K562 (cell line): ENCODE data around the gene ALG12. TPM values are rescaled to one million over a fixed set of nuclear protein-coding genes. Genes with fewer than 3 reads are reported as not detected.

Experiments used
- ATAC-seq: fragments of 200-7000 bp; cut with Tn5 transposase; 3 replicates; pipeline ENCODE4 v1.9.1; 2020; ENCODE audit warnings: moderate library complexity
- BruUV-seq: library from RNA; stranded (reverse); fragments of 400-500 nt; replicated peaks from 2 replicates; lab custom pipeline; 2021; lab: Mats Ljungman, UMichigan
- CTCF ChIA-PET: fragments of 300-600 bp; formaldehyde crosslinking; extraction: SDS; loops from one replicate; lab custom pipeline; 2021; ENCODE audit warnings: low intra/inter-chr PET ratio; lab: Yijun Ruan, JAX
- POLR2A ChIA-PET: fragments of 300-600, 350-650 bp; sonication (Branson Sonifier 250); formaldehyde crosslinking; extraction: SDS; loops from one replicate; lab custom pipeline; 2021; ENCODE audit warnings: antibody characterized with exemption, inconsistent platforms; lab: Yijun Ruan, JAX
- DNase-seq, 4 experiments: peaks; one replicate each; pipeline versions ENCODE4 v3.0.0 to v3.0.0-alpha.2; 2011 to 2018; ENCODE audit warnings: low spot score in 3 of 4, mixed read lengths in 3 of 4; ENCODE audit errors: extremely low read depth in 1 of 4
- FAIRE-seq: peaks from 2 replicates; lab custom pipeline; 2011; peaks lifted over from hg19 to GRCh38; lab: Jason Lieb, UNC
- H2AFZ ChIP-seq: 2 replicates; pipeline ENCODE4 v1.6.0; 2011; ENCODE audit warnings: low read depth, low read length, control low read depth, inconsistent platforms
- H3K27ac ChIP-seq: fragments of 200-600 bp; 3 replicates; pipeline ENCODE4 v1.8.0; 2011; ENCODE audit warnings: low read depth, mild to moderate bottlenecking, control low read depth, inconsistent platforms, low read length, moderate library complexity, mixed read lengths; ENCODE audit errors: extremely low read depth
- H3K27me3 ChIP-seq, 2 experiments: fragments of 300-600 bp in 1 of 2; 2 replicates in 1 of 2; 3 replicates in 1 of 2; pipeline versions ENCODE4 v1.6.0 to v1.8.0; 2011; ENCODE audit warnings: inconsistent platforms in 2 of 2, low read length in 2 of 2, mild to moderate bottlenecking in 1 of 2, mixed read lengths in 1 of 2, moderate library complexity in 1 of 2; ENCODE audit not compliant: control insufficient read depth in 2 of 2, insufficient read depth in 2 of 2
- H3K36me3 ChIP-seq: fragments of 300-600 bp; 3 replicates; pipeline ENCODE4 v1.8.0; 2011; ENCODE audit warnings: mild to moderate bottlenecking, low read length, inconsistent platforms; ENCODE audit not compliant: control insufficient read depth, insufficient read depth
- H3K4me1 ChIP-seq, 2 experiments: fragments of 200-600 bp in 1 of 2; replicated peaks in 1 of 2; 2 replicates in 1 of 2; 3 replicates in 1 of 2; pipeline versions ENCODE4 v1.5.1 to v1.8.0; 2011; ENCODE audit warnings: inconsistent platforms in 2 of 2, low read length in 2 of 2, mild to moderate bottlenecking in 1 of 2, mixed read lengths in 1 of 2, moderate library complexity in 1 of 2; ENCODE audit not compliant: control insufficient read depth in 2 of 2, insufficient read depth in 2 of 2
- H3K4me2 ChIP-seq: 2 replicates; pipeline ENCODE4 v1.6.1; 2011; ENCODE audit warnings: low read length, control low read depth, inconsistent platforms, mixed read lengths; ENCODE audit not compliant: insufficient read depth
- H3K4me3 ChIP-seq: fragments of 200-600 bp; sonication (generic), shearing (Covaris generic); 2 replicates; pipeline ENCODE4 v1.5.1; 2016; ENCODE audit warnings: control low read depth, inconsistent platforms
- H3K79me2 ChIP-seq: fragments of 200-600 bp; 3 replicates; pipeline ENCODE4 v1.8.0; 2011; ENCODE audit warnings: low read length, inconsistent platforms; ENCODE audit not compliant: control insufficient read depth, insufficient read depth
- H3K9ac ChIP-seq, 2 experiments: 2 replicates each; pipeline versions ENCODE4 v1.6.0 to v1.6.1; 2011; ENCODE audit warnings: low read depth in 2 of 2, low read length in 2 of 2, control low read depth in 1 of 2, inconsistent platforms in 1 of 2, mild to moderate bottlenecking in 1 of 2, mixed read lengths in 1 of 2; ENCODE audit not compliant: insufficient read depth in 1 of 2
- H3K9me1 ChIP-seq: one replicate; pipeline ENCODE4 v1.6.0; 2011; ENCODE audit warnings: inconsistent platforms, mild to moderate bottlenecking, low read length, moderate library complexity; ENCODE audit not compliant: control insufficient read depth, insufficient read depth
- H3K9me3 ChIP-seq: replicated peaks from 2 replicates; pipeline ENCODE4 v1.5.1; 2011; ENCODE audit warnings: low read depth, low read length, inconsistent platforms; ENCODE audit not compliant: control insufficient read depth, insufficient read depth
- H4K20me1 ChIP-seq: replicated peaks from 2 replicates; pipeline ENCODE4 v1.6.1; 2011; ENCODE audit warnings: low read length, inconsistent platforms, mixed read lengths; ENCODE audit not compliant: control insufficient read depth, insufficient read depth
- CBFA2T3 ChIP-seq: fragments of 450-650 bp; IDR thresholded peaks from 2 replicates; pipeline ENCODE4 v1.6.1; 2017
- CTBP1 ChIP-seq: fragments of 450-650 bp; IDR thresholded peaks from 2 replicates; pipeline ENCODE4 v1.6.1; 2016; ENCODE audit warnings: borderline replicate concordance
- FUS ChIP-seq: fragments of 200-400 bp; formaldehyde crosslinking; optimal IDR thresholded peaks from 2 replicates; pipeline ENCODE3; 2017; ENCODE audit warnings: low read depth, low read length
- MYBL2 ChIP-seq, 2 experiments: fragments of 450-650 bp in 1 of 2; sonication (generic) in 1 of 2; formaldehyde crosslinking in 1 of 2; IDR thresholded peaks; 2 replicates each; pipeline versions ENCODE4 v1.6.1 to v1.8.1; 2017 to 2022; ENCODE audit warnings: borderline replicate concordance in 1 of 2, inconsistent platforms in 1 of 2, low read depth in 1 of 2, mild to moderate bottlenecking in 1 of 2, missing genetic modification reagents in 1 of 2, moderate library complexity in 1 of 2
- NONO ChIP-seq, 2 experiments: fragments of 200-400 bp in 1 of 2; fragments of 450-650 bp in 1 of 2; formaldehyde crosslinking in 1 of 2; IDR thresholded peaks; 2 replicates each; pipeline ENCODE4 v1.6.1; 2017; ENCODE audit warnings: low read depth in 2 of 2, mild to moderate bottlenecking in 2 of 2, moderate library complexity in 2 of 2, low read length in 1 of 2
- RBFOX2 ChIP-seq: fragments of 200-400 bp; formaldehyde crosslinking; IDR thresholded peaks from 2 replicates; pipeline ENCODE4 v1.6.1; 2017; ENCODE audit warnings: low read depth, mild to moderate bottlenecking, low read length, moderate library complexity
- RBM22 ChIP-seq: fragments of 200-400 bp; formaldehyde crosslinking; IDR thresholded peaks from 2 replicates; pipeline ENCODE4 v1.6.1; 2018; ENCODE audit warnings: low read length, low read depth; ENCODE audit not compliant: poor library complexity, severe bottlenecking
- RNF2 ChIP-seq: sonication (generic); IDR thresholded peaks from 2 replicates; pipeline ENCODE4 v1.6.1; 2016
- STAG1 ChIP-seq: sonication (generic); formaldehyde crosslinking; IDR thresholded peaks from 2 replicates; pipeline ENCODE4 v1.5.0; 2020; ENCODE audit warnings: missing genetic modification reagents, borderline replicate concordance
- TEAD1 ChIP-seq, 2 experiments: fragments of 450-650 bp in 1 of 2; sonication (generic) in 1 of 2; formaldehyde crosslinking; IDR thresholded peaks; 2 replicates each; pipeline versions ENCODE4 v1.4.0 to v1.8.0; 2020 to 2022; ENCODE audit warnings: mild to moderate bottlenecking in 2 of 2, missing genetic modification reagents in 1 of 2
- TEAD4 ChIP-seq, 2 experiments: sonication (generic) in 1 of 2; formaldehyde crosslinking in 1 of 2; IDR thresholded peaks; 2 replicates each; pipeline versions ENCODE4 v1.6.1 to v1.8.0; 2012 to 2022; ENCODE audit warnings: borderline replicate concordance in 1 of 2, inconsistent platforms in 1 of 2, low read length in 1 of 2, mild to moderate bottlenecking in 1 of 2, missing genetic modification reagents in 1 of 2
- ZEB2 ChIP-seq: fragments of 450-650 bp; IDR thresholded peaks from 2 replicates; pipeline ENCODE4 v1.6.1; 2016
- WGBS: fragments of 100-300 bp; shearing (Covaris generic); methylation state at CpG from one replicate; pipeline ENCODE4 v1.1.6; 2016; ENCODE audit warnings: low coverage, mixed read lengths; ENCODE audit not compliant: insufficient coverage; ENCODE audit errors: missing lambda C conversion rate; 5-methylcytosine and 5-hydroxymethylcytosine counted together
- in situ Hi-C: fragments of 300-500 bp; cut with MboI; formaldehyde crosslinking; loops from 4 replicates; pipeline ENCODE4 v1.15.0; 2018; ENCODE audit warnings: inconsistent platforms, mixed read lengths
- intact Hi-C: fragments of 100-400 bp; cut with micrococcal nuclease; formaldehyde crosslinking; loops from 2 replicates; pipeline ENCODE4 v1.14.2; 2022
- polyA plus RNA-seq, 8 experiments: library from polyadenylated mRNA; depleted of rRNA in 4 of 8; stranded (reverse) in 5 of 8; unstranded in 3 of 8; fragments of >200 nt; fragmentation: Nextera tagmentation in 2 of 8; fragmentation: Illumina TruSeq in 1 of 8; extraction: Ambion mirVana in 2 of 8; extraction: Trizol in 1 of 8; gene quantifications; 2 replicates each; pipeline versions ENCODE4 v1.2.1 to v1.2.3, GENCODE V29; 2011 to 2014; ENCODE audit warnings: inconsistent platforms in 1 of 8, missing spikeins in 1 of 8
- total RNA-seq, 7 experiments: library from RNA; depleted of rRNA in 6 of 7; stranded (reverse); fragments of >200 nt in 6 of 7; fragmentation: Illumina TruSeq in 2 of 7; extraction: Trizol in 2 of 7; gene quantifications; 2 replicates each; pipeline versions ENCODE4 v1.2.1 to v1.2.3, GENCODE V29; 2011 to 2021; ENCODE audit warnings: low replicate concordance in 1 of 7
- TF ChIP-seq, protein P1 (sequence below): fragments of 200-800 bp; sonication (Bioruptor generic); IDR thresholded peaks from 2 replicates; pipeline ENCODE4 v1.6.1; 2017; ENCODE audit warnings: missing genetic modification characterization, missing compliant biosample characterization
- TF ChIP-seq, protein P2 (sequence below): fragments of 450-650 bp; IDR thresholded peaks from 2 replicates; pipeline ENCODE4 v1.6.1; 2017; ENCODE audit warnings: mild to moderate bottlenecking, moderate library complexity

The ALG12 gene
- total and polyA plus RNA-seq, 9 of the 15 experiments (the other 6 are each of a cell fraction or from before 2014, with no cell fraction given): 0.20 to 8.5 (median 3.4) TPM

DNA sequence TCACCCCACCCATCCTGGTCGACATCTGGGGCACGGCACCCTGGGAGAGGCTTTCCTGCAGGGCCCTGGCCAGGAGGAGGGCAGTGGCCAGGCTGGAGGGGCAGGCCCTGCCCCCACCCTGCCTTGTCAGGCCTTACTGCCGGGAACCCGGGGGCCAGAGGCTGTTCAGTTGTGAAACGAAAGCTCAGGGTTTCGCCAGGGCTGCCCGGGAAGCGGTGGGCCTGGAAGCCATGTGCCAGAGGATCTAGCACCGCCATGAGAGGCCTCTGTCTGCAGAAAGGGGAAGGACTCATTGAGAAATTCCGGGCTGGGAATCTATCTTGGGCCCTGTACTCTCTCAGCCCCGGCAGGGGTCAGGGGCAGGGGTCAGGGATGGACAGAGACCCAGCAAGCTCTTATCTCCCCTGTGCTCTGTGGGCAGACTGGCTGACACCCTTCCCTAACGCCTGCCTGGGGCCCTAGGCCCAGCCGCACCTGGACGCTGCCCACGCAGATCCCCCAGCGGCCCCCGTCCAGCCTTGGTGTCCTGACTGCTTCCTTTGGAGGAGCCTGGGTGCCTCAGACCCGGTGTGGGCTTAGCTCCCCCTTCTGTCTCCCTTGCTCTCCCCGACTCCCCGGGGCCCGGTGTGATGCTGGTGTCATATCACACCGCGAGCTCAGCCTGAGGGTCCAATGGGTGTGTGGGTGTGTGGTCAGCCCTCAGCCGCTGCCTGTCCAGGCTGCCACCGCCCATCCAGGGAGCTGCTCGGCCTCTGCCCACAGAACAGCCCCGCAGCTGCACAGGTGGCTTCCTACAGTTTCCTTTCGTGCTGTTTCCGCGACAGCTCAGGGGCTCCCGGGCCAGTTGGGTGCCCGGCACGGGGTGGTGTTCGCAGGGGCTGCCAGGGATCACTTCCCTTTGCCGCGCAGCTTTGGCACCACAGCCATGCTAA, 48.8 kb upstream of the ALG12 start:
- intact Hi-C loops: no loop called here
- ChIA-PET POLR2A (interaction anchor here (0.6 to 2.2 kb wide), 6 partner anchors 15 to 175 kb away, joined by 3 to 9 read pairs (median 4); no protein-coding TSS in a partner anchor), CTCF (no interaction called here)
- in situ Hi-C loops: no loop called here
- DNase-seq: peak in 2 of 4 experiments; percentile 21 to 57
- no peak overlapping the region for H3K4me2 ChIP-seq
- H3K9me1 ChIP-seq: peaks cover 4% of the 10 kb centered on the region
- peak overlapping the region in 1 of 2 experiments; percentile 41; a peak in 2 of 4 replicates for H3K9ac ChIP-seq
- no peak; the same call in 2 of the 3 replicates for ATAC-seq
- peak overlapping the region; percentile 33; the same call in 1 of the 3 replicates for H3K27ac ChIP-seq
- peaks cover 28% of the 10 kb centered on the region; the same call in 1 of the 3 replicates for H3K36me3 ChIP-seq
- no peak overlapping the region for H2AFZ ChIP-seq
- no TSS peak for BruUV-seq
- H3K4me1 ChIP-seq: peaks cover 26 to 99% of the 10 kb centered on the region in 2 experiments
- H4K20me1 ChIP-seq: peaks cover 10% of the 10 kb centered on the region
- peak; percentile 65 for FAIRE-seq
- no peak overlapping the region for H3K4me3 ChIP-seq
- H3K27me3 ChIP-seq: no peaks in the 10 kb centered on the region
- H3K9me3 ChIP-seq: no peaks in the 10 kb centered on the region
- H3K79me2 ChIP-seq: peaks cover 21% of the 10 kb centered on the region
- 35% methylated on average over 23 of the region's 36 CpGs for WGBS
- TF ChIP-seq TEAD1 (CRISPR knock-in tag; IDR thresholded peaks at IDR 0.05): 0 out of 4 replicates have a peak, but pooled peaks of 1 of the 2 experiments have one; percentile 29
- TF ChIP-seq CTBP1: peak; percentile 47; the same call in 1 of the 2 replicates
- TF ChIP-seq RBM22: peak; percentile 25
- peak; percentile 62; the same call in 1 of the 2 replicates for TF ChIP-seq ZEB2
- peak; percentile 34 for TF ChIP-seq RBFOX2
- TF ChIP-seq FUS: no peak
- no peak for TF ChIP-seq RNF2
- TF ChIP-seq STAG1 (CRISPR knock-in tag): no peak
- TF ChIP-seq, protein P1, sequence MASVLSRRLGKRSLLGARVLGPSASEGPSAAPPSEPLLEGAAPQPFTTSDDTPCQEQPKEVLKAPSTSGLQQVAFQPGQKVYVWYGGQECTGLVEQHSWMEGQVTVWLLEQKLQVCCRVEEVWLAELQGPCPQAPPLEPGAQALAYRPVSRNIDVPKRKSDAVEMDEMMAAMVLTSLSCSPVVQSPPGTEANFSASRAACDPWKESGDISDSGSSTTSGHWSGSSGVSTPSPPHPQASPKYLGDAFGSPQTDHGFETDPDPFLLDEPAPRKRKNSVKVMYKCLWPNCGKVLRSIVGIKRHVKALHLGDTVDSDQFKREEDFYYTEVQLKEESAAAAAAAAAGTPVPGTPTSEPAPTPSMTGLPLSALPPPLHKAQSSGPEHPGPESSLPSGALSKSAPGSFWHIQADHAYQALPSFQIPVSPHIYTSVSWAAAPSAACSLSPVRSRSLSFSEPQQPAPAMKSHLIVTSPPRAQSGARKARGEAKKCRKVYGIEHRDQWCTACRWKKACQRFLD (CRISPR knock-in tag): 0 out of 2 replicates have a peak, but pooled peaks have one; percentile 23
- TF ChIP-seq, protein P2, sequence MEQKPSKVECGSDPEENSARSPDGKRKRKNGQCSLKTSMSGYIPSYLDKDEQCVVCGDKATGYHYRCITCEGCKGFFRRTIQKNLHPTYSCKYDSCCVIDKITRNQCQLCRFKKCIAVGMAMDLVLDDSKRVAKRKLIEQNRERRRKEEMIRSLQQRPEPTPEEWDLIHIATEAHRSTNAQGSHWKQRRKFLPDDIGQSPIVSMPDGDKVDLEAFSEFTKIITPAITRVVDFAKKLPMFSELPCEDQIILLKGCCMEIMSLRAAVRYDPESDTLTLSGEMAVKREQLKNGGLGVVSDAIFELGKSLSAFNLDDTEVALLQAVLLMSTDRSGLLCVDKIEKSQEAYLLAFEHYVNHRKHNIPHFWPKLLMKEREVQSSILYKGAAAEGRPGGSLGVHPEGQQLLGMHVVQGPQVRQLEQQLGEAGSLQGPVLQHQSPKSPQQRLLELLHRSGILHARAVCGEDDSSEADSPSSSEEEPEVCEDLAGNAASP: no peak
- TF ChIP-seq TEAD4 (IDR thresholded peaks at IDR 0.05; ENCODE audit: low read length): peak; percentile 21; the same call in 1 of the 2 replicates
- TF ChIP-seq TEAD4 (CRISPR knock-in tag; IDR thresholded peaks at IDR 0.05; ENCODE audit: borderline replicate concordance): no peak
- no peak for TF ChIP-seq MYBL2 (IDR thresholded peaks at IDR 0.05; ENCODE audit: low read depth)
- no peak for TF ChIP-seq MYBL2 (CRISPR knock-in tag; IDR thresholded peaks at IDR 0.05; ENCODE audit: borderline replicate concordance)
- no peak for TF ChIP-seq NONO (IDR thresholded peaks at IDR 0.05; ENCODE audit: low read depth in 2 of 2, low read length in 1 of 2)
- peak; percentile 59 for TF ChIP-seq CBFA2T3
